Measurements from ENCODE around the gene COX7A1. TPM values are rescaled to one million over a fixed set of nuclear protein-coding genes. Genes with fewer than 3 reads are reported as not detected.
A peak's percentile ranks its signal among the peaks of the same experiment; 100 is the strongest.

Gene COX7A1
- total RNA-seq, 1 experiment from 2014 or later: not detected

DNA sequence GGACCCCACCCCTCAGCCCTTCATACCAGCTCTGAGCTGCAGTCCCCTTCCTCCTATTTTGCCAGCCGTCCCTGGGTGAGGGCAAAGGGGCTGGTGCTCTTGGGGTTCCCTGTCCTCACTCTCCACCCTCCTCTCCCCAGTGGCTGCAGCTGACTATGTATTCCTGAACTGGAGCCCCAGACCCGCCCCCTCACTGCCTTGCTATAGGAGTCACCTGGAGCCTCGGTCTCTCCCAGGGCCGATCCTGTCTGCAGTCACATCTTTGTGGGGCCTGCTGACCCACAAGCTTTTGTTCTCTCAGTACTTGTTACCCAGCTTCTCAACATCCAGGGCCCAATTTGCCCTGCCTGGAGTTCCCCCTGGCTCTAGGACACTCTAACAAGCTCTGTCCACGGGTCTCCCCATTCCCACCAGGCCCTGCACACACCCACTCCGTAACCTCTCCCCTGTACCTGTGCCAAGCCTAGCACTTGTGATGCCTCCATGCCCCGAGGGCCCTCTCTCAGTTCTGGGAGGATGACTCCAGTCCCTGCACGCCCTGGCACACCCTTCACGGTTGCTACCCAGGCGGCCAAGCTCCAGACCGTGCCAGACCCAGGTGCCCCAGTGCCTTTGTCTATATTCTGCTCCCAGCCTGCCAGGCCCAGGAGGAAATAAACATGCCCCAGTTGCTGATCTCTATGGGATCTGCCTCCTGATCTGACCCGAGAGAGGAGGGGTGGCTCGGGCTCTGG, 2.4 kb downstream of the COX7A1 start:
- Histone ChIP-seq H3F3A (ENCODE audit: insufficient read depth, low read depth) (peaks cover 25% of the 10 kb centered on the region; the same call in 1 of the 2 replicates), H3K36me3 (ENCODE audit: low read depth) (peaks cover 23% of the 10 kb centered on the region), H3K79me2 (ENCODE audit: low read depth) (no peaks in the 10 kb centered on the region), H3K4me1 (replicated peaks; ENCODE audit: insufficient read depth) (no peaks in the 10 kb centered on the region), H3K4me3 (no peak overlapping the region), H3K27me3 (ENCODE audit: insufficient read depth, low read depth) (no peaks in the 10 kb centered on the region), H3K27ac (no peak overlapping the region), H3K9me3 (ENCODE audit: insufficient read depth, low read depth) (no peaks in the 10 kb centered on the region), H3K9me2 (ENCODE audit: insufficient read depth) (no peaks in the 10 kb centered on the region), H2AFZ (no peak overlapping the region), H4K20me1 (ENCODE audit: insufficient read depth) (peaks cover 11% of the 10 kb centered on the region), H3K4me2 (no peak overlapping the region)
- TSS peak; percentile 50 for BruUV-seq (replicated peaks)
- POLR2A ChIA-PET (ENCODE audit: unreplicated experiment): interaction anchor here (0.8 kb wide), 1 partner anchor 17 kb away, joined by 5 read pairs; no protein-coding TSS in a partner anchor
- intact Hi-C loops (cut with micrococcal nuclease; ENCODE audit: unreplicated experiment): no loop called here
- no peak for DNase-seq
- no peak for TF ChIP-seq EZH2 (IDR thresholded peaks at IDR 0.05; ENCODE audit: low read depth)
- TF ChIP-seq, protein P1, sequence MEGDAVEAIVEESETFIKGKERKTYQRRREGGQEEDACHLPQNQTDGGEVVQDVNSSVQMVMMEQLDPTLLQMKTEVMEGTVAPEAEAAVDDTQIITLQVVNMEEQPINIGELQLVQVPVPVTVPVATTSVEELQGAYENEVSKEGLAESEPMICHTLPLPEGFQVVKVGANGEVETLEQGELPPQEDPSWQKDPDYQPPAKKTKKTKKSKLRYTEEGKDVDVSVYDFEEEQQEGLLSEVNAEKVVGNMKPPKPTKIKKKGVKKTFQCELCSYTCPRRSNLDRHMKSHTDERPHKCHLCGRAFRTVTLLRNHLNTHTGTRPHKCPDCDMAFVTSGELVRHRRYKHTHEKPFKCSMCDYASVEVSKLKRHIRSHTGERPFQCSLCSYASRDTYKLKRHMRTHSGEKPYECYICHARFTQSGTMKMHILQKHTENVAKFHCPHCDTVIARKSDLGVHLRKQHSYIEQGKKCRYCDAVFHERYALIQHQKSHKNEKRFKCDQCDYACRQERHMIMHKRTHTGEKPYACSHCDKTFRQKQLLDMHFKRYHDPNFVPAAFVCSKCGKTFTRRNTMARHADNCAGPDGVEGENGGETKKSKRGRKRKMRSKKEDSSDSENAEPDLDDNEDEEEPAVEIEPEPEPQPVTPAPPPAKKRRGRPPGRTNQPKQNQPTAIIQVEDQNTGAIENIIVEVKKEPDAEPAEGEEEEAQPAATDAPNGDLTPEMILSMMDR (conservative IDR thresholded peaks at IDR 0.05): no peak
- CTCF ChIA-PET: no interaction called here

DNA sequence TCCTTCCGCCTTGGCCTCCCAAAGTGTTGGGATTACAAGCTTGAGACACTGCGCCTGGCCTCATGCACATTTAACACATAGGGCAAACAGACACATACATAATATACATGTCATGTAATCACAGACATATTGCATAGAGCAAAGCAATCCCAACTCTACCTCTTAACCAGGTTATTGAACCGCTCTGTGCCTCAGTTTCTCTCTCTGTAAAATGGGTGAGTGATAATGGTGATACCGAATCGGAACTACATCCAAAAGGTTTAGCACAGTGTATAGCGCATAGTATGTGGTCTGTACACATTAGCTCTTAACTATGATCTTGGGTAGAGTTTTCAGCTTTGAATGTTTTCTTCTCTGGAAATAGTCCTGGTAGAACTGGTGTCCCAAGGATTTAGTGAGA, 7.6 kb downstream of the COX7A1 start:
- TF ChIP-seq EZH2 (IDR thresholded peaks at IDR 0.05; ENCODE audit: low read depth): no peak
- TF ChIP-seq, protein P1 (conservative IDR thresholded peaks at IDR 0.05): no peak
- Histone ChIP-seq H3K4me2 (no peak overlapping the region), H3K4me3 (no peak overlapping the region), H3K79me2 (ENCODE audit: low read depth) (peaks cover 32% of the 10 kb centered on the region), H3K9me2 (ENCODE audit: insufficient read depth) (no peaks in the 10 kb centered on the region), H3K9me3 (ENCODE audit: insufficient read depth, low read depth) (no peaks in the 10 kb centered on the region), H3F3A (ENCODE audit: insufficient read depth, low read depth) (peaks cover 42% of the 10 kb centered on the region; the same call in 1 of the 2 replicates), H3K27me3 (ENCODE audit: insufficient read depth, low read depth) (no peaks in the 10 kb centered on the region), H2AFZ (no peak overlapping the region), H3K36me3 (ENCODE audit: low read depth) (peaks cover 47% of the 10 kb centered on the region), H4K20me1 (ENCODE audit: insufficient read depth) (peaks cover 29% of the 10 kb centered on the region), H3K27ac (no peak overlapping the region), H3K4me1 (replicated peaks; ENCODE audit: insufficient read depth) (peaks cover 8% of the 10 kb centered on the region)
- POLR2A ChIA-PET (ENCODE audit: unreplicated experiment): interaction anchor here (0.6 kb wide), 1 partner anchor 16 kb away, joined by 3 read pairs; no protein-coding TSS in a partner anchor
- DNase-seq: no peak
- CTCF ChIA-PET: no interaction called here
- intact Hi-C loops (cut with micrococcal nuclease; ENCODE audit: unreplicated experiment): no loop called here
- no TSS peak for BruUV-seq (replicated peaks)

DNA sequence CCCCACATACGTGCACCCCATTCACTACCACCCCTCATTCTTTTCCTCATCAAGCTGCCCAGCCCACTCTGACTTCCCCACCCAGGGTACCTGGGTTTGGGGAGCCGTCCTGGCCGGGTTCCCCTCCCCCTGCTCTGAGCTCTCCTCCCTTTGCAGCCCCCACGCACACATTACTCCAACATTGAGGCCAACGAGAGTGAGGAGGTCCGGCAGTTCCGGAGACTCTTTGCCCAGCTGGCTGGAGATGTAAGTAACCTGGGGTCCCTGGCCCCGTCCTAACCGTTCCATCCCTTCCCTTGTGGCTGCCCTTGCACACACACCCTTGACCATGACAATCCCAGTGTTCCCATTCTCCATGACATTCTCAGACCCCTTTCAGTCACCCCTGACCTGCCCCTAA, 9.8 kb downstream of the COX7A1 start:
- ChIA-PET CTCF (no interaction called here), POLR2A (ENCODE audit: unreplicated experiment) (no interaction called here)
- TF ChIP-seq EZH2 (IDR thresholded peaks at IDR 0.05; ENCODE audit: low read depth): no peak
- TF ChIP-seq, protein P1 (conservative IDR thresholded peaks at IDR 0.05): no peak
- H3K4me1 ChIP-seq (replicated peaks; ENCODE audit: insufficient read depth): peaks cover 26% of the 10 kb centered on the region
- peaks cover 32% of the 10 kb centered on the region for H4K20me1 ChIP-seq (ENCODE audit: insufficient read depth)
- H3K9me2 ChIP-seq (ENCODE audit: insufficient read depth): no peaks in the 10 kb centered on the region
- no peak overlapping the region for H3K4me2 ChIP-seq
- H3K4me3 ChIP-seq: no peak overlapping the region
- peaks cover 43% of the 10 kb centered on the region for H3K79me2 ChIP-seq (ENCODE audit: low read depth)
- H3K27ac ChIP-seq: no peak overlapping the region
- no peak for DNase-seq
- intact Hi-C loops (cut with micrococcal nuclease; ENCODE audit: unreplicated experiment): no loop called here
- H3F3A ChIP-seq (ENCODE audit: insufficient read depth, low read depth): peaks cover 58% of the 10 kb centered on the region
- no peaks in the 10 kb centered on the region for H3K9me3 ChIP-seq (ENCODE audit: insufficient read depth, low read depth)
- no peak overlapping the region for H2AFZ ChIP-seq
- no peaks in the 10 kb centered on the region for H3K27me3 ChIP-seq (ENCODE audit: insufficient read depth, low read depth)
- H3K36me3 ChIP-seq (ENCODE audit: low read depth): peaks cover 47% of the 10 kb centered on the region
- no TSS peak for BruUV-seq (replicated peaks)

All from PC-9 (cell line).